K562 (cell line): ENCODE data around the gene ZNF581.

Source experiments
- CTCF ChIP-seq, 3 experiments: IDR thresholded peaks in 2 of 3; conservative IDR thresholded peaks in 1 of 3; 2 replicates each; pipeline ENCODE4 v1.5.1; 2011 to 2012; ENCODE audit warnings: low read length in 3 of 3, mild to moderate bottlenecking in 3 of 3, control low read depth in 2 of 3, improper control_type of control experiment in 1 of 3, inconsistent platforms in 1 of 3, low read depth in 1 of 3, mixed read lengths in 1 of 3, moderate library complexity in 1 of 3; ENCODE audit not compliant: insufficient read depth in 2 of 3
- ELF4 ChIP-seq: fragments of 450-650 bp; formaldehyde crosslinking; IDR thresholded peaks from 2 replicates; pipeline ENCODE4 v1.4.0; 2022; ENCODE audit warnings: missing genetic modification characterization
- GTF2F1 ChIP-seq: IDR thresholded peaks from 2 replicates; pipeline ENCODE4 v1.6.1; 2011; ENCODE audit warnings: low read depth, low read length, improper control_type of control experiment
- JUN ChIP-seq, 2 experiments: sonication (generic) in 1 of 2; formaldehyde crosslinking in 1 of 2; IDR thresholded peaks; 2 replicates each; pipeline versions ENCODE4 v1.6.1 to v1.8.0; 2012 to 2022; ENCODE audit warnings: borderline replicate concordance in 2 of 2, mild to moderate bottlenecking in 2 of 2, improper control_type of control experiment in 1 of 2, low read depth in 1 of 2, low read length in 1 of 2, missing genetic modification reagents in 1 of 2
- JUND ChIP-seq, 2 experiments: IDR thresholded peaks; 2 replicates in 1 of 2; 3 replicates in 1 of 2; pipeline ENCODE4 v1.6.1; 2011; ENCODE audit warnings: borderline replicate concordance in 2 of 2, low read depth in 2 of 2, low read length in 2 of 2, improper control_type of control experiment in 1 of 2, missing biosample characterization in 1 of 2, missing genetic modification characterization in 1 of 2, missing genetic modification reagents in 1 of 2
- KLF6 ChIP-seq: fragments of 250-450 bp; sonication (Bioruptor Pico); IDR thresholded peaks from 2 replicates; pipeline ENCODE4 v1.4.0; 2020; ENCODE audit warnings: mild to moderate bottlenecking, moderate library complexity, borderline replicate concordance
- MXI1 ChIP-seq: IDR thresholded peaks from 2 replicates; pipeline ENCODE4 v1.6.1; 2011; ENCODE audit warnings: low read depth, mild to moderate bottlenecking, improper control_type of control experiment, low read length
- NR3C1 ChIP-seq: sonication (generic); formaldehyde crosslinking; IDR thresholded peaks from 2 replicates; pipeline ENCODE4 v1.8.1; 2022; ENCODE audit warnings: missing genetic modification reagents
- PCBP2 ChIP-seq: fragments of 200-400 bp; formaldehyde crosslinking; IDR thresholded peaks from 2 replicates; pipeline ENCODE4 v1.6.1; 2018; ENCODE audit warnings: low read length, low read depth, mild to moderate bottlenecking, moderate library complexity; ENCODE audit not compliant: poor library complexity, severe bottlenecking
- SIN3B ChIP-seq: fragments of 450-650 bp; IDR thresholded peaks from 2 replicates; pipeline ENCODE4 v1.6.1; 2017; ENCODE audit warnings: low read depth, mild to moderate bottlenecking, moderate library complexity
- TAF1 ChIP-seq: IDR thresholded peaks from 2 replicates; pipeline ENCODE4 v1.6.1; 2011; ENCODE audit warnings: mild to moderate bottlenecking, low read length, moderate library complexity; ENCODE audit not compliant: insufficient read depth, control insufficient read depth, severe bottlenecking; ENCODE audit errors: extremely low read depth
- TCF3 ChIP-seq: sonication (generic); formaldehyde crosslinking; IDR thresholded peaks from 2 replicates; pipeline ENCODE4 v1.4.0; 2020; ENCODE audit warnings: mild to moderate bottlenecking, missing genetic modification reagents

- TF ChIP-seq KLF6 (CRISPR knock-in tag) = no peak
- no peak for TF ChIP-seq SIN3B
- no peak for TF ChIP-seq TAF1
- no peak for TF ChIP-seq TCF3 (CRISPR knock-in tag)
- TF ChIP-seq ELF4 (CRISPR knock-in tag) = no peak
- no peak for TF ChIP-seq JUND (IDR thresholded peaks at IDR 0.05; ENCODE audit: borderline replicate concordance, low read depth, low read length)
- TF ChIP-seq JUND (tag; IDR thresholded peaks at IDR 0.05; ENCODE audit: borderline replicate concordance, low read depth, low read length) = no peak
- no peak for TF ChIP-seq JUN (IDR thresholded peaks at IDR 0.05; ENCODE audit: borderline replicate concordance, low read depth, low read length)
- no peak for TF ChIP-seq JUN (CRISPR knock-in tag; IDR thresholded peaks at IDR 0.05; ENCODE audit: borderline replicate concordance)
- no peak for TF ChIP-seq PCBP2
- no peak for TF ChIP-seq GTF2F1
- TF ChIP-seq NR3C1 (CRISPR knock-in tag) = no peak
- no peak for TF ChIP-seq CTCF (IDR thresholded peaks at IDR 0.05 in 2 of 3, conservative IDR thresholded peaks at IDR 0.05 in 1 of 3; ENCODE audit: insufficient read depth in 2 of 3, low read depth in 1 of 3, low read length in 3 of 3)
- no peak for TF ChIP-seq MXI1
Measured at GRCh38 chr19:55609326-55609725, 34.1 kb upstream of the ZNF581 start.
